ENCODE data around the gene TSPEAR. TPM values are rescaled to one million over a fixed set of nuclear protein-coding genes. Genes with fewer than 3 reads are reported as not detected.

TSPEAR gene
- total and polyA plus RNA-seq, 4 donors: 0.24 to 0.66 (median 0.33) TPM; not detected in 1

DNA sequence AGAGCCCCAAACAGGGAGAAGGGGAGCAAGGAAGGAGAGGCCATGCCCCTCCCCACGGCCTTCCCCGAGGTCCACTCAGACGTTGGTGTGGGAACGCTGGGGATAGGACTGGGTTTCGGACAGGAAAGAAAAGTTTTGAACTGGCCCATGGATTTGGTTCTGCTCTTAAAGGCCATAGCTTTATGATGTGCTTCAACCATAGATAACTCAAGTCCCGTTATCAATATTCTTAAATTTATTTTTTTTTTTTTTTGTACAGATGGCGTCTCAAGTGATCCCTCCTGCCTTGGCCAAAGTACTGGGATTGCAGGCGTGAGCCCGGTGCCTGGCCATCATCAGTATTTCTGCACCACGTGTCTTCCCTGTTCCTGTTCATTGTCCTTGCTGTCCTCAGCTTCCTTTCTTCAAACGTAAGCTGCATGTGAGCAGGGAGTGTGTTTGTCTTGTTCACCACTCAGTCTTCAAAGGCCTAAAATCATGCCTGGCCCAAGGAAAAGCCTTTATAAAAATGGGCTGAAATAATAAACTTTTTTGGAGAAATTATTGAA lies 170.6 kb downstream of the TSPEAR start:
- WGBS (ENCODE audit: insufficient coverage): 92% methylated on average over 9 of the region's 11 CpGs
- Histone ChIP-seq H3K27me3 (ENCODE audit: control insufficient read depth, insufficient read depth, low read length) (no peaks in the 10 kb centered on the region), H3K9me3 (ENCODE audit: control insufficient read depth, insufficient read depth, low read length) (no peaks in the 10 kb centered on the region), H3K27ac (ENCODE audit: low read depth, low read length) (no peak overlapping the region), H3K4me1 (ENCODE audit: control insufficient read depth, insufficient read depth, low read length) (no peaks in the 10 kb centered on the region), H3K36me3 (ENCODE audit: control insufficient read depth, insufficient read depth, low read length) (no peaks in the 10 kb centered on the region), H3K4me3 (ENCODE audit: low read depth, low read length) (no peak overlapping the region)
- DNase-seq (ENCODE audit: low read depth in 4 of 6, low spot score in 6 of 6): no peak

DNA sequence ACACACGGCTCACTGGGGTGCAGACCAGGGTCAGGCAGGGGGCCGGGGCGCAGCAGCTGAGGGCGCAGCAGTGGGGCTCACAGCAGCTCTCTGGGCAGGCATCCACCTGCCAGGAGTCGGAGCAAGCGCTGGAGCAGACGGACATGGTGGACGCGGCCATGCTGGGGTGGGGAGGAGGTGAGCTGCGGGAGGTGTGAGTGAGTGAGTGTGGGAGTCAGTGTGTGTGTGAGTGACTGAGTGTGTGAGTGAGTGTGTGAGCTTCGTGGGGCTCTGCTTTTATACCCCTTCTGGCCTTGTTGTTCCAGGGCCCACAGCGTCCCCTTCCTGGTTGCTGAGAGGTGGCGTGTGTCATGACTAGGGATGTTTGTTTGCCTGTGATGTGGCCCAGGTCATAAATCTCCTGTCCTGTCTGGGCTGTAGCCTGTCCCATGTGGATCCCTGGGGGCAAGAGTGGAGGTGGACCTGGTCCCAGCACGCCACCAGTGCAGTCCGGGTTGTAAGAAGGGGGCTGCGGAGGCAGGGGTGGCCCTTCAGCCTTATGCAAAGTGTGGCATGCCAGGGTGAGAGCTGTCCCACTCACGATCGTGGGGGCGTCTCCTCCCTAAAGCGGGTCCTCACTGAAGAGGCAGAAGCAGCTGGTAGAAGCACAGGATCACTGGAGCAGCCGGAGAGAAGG lies 171.2 kb downstream of the TSPEAR start, which contains the start of gene KRTAP10-1:
Gene KRTAP10-1, minus strand, starts transcription at position 205 of the 676 bp plus-strand sequence. Its CDS starts 45 bp downstream, at position 160.
- H3K4me3 ChIP-seq (ENCODE audit: low read depth, low read length): no peak within 1 kb of the TSS
- WGBS (ENCODE audit: insufficient coverage): 83% methylated on average over 20 of the region's 21 CpGs
- H3K27ac ChIP-seq (ENCODE audit: low read depth, low read length): no peak within 1 kb of the TSS
- no peak for DNase-seq (ENCODE audit: low read depth in 4 of 6, low spot score in 6 of 6)
- no peaks in the 10 kb centered on the region for H3K36me3 ChIP-seq (ENCODE audit: control insufficient read depth, insufficient read depth, low read length)
- no peaks in the 10 kb centered on the region for H3K4me1 ChIP-seq (ENCODE audit: control insufficient read depth, insufficient read depth, low read length)
- H3K27me3 ChIP-seq (ENCODE audit: control insufficient read depth, insufficient read depth, low read length): no peaks in the 10 kb centered on the region
- H3K9me3 ChIP-seq (ENCODE audit: control insufficient read depth, insufficient read depth, low read length): no peaks in the 10 kb centered on the region

DNA sequence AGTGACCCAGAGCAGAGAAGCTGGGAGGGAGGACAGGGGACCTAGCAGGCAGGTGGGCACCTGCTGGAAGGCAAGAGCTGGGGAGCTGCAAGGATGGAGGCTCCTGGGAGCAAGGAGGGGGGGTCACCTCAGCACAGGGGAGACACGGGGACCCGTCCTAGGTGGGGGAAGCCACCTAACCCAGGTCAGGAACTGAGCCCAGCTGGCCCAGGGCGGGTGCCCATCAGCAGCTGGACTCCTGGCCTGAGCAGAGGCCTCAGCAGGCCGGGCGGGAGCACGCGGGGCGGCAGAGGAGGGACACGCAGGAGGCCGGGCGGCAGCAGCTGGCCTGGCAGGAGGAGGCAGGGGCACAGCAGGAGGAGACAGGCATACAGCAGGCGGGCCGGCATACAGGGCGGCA lies 172.3 kb downstream of the TSPEAR start:
- H3K27ac ChIP-seq (ENCODE audit: low read depth, low read length): no peak overlapping the region
- no peaks in the 10 kb centered on the region for H3K36me3 ChIP-seq (ENCODE audit: control insufficient read depth, insufficient read depth, low read length)
- H3K9me3 ChIP-seq (ENCODE audit: control insufficient read depth, insufficient read depth, low read length): no peaks in the 10 kb centered on the region
- H3K27me3 ChIP-seq (ENCODE audit: control insufficient read depth, insufficient read depth, low read length): no peaks in the 10 kb centered on the region
- H3K4me3 ChIP-seq (ENCODE audit: low read depth, low read length): no peak overlapping the region
- 77% methylated on average over 14 of the region's 14 CpGs for WGBS (ENCODE audit: insufficient coverage)
- no peak for DNase-seq (ENCODE audit: low read depth in 4 of 6, low spot score in 6 of 6)
- H3K4me1 ChIP-seq (ENCODE audit: control insufficient read depth, insufficient read depth, low read length): no peaks in the 10 kb centered on the region

DNA sequence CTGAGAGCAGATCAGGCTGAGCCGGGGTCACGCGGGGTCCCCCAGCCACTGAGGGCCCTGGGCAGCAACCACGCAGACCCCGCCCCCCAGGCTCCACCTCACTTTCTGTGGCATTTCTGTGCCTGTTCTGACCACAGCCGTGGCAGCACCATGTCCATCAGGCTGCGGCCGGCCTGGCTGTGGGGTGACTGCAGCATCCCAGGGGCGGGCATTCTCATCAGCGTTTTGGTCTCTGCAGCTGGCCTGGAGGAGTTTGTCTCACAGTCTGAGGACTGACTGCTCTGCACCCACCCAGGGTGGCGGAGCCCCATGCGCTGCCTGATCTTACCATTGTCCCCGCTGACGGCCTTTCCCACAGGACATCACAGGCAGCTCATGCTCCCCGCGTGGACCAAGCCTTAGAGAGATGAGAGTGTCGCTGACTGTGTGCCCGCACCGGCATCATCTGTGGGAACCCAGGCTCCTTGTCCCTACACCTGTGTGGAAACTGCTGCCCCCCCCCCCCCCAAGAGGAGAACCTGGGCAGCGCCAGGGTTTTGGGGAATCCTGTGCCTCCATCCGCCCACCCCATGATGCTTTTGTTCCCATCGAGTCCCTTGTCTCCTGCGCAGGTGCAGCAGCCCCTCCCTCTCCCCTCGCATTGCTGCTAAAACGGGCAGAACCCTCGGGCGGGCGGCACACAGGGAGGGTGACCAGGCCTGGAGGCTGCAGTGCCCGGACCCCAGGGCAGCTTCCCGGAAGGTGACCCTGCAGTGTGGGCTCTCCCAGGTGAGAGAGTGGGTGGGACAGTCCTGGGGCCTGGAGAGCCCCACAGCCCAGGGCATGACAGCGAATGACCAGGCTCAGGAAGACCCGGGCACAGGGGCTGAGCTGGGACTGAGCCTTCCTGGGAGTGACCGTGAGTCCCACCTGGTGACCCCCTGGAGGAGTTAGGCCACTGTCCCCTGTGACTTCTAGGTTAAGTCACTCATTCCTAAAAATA lies 173.2 kb downstream of the TSPEAR start:
- WGBS (ENCODE audit: insufficient coverage): 90% methylated on average over 33 of the region's 33 CpGs
- H3K27me3 ChIP-seq (ENCODE audit: control insufficient read depth, insufficient read depth, low read length): no peaks in the 10 kb centered on the region
- DNase-seq (ENCODE audit: low read depth in 4 of 6, low spot score in 6 of 6): no peak
- no peak overlapping the region for H3K4me3 ChIP-seq (ENCODE audit: low read depth, low read length)
- H3K9me3 ChIP-seq (ENCODE audit: control insufficient read depth, insufficient read depth, low read length): no peaks in the 10 kb centered on the region
- no peaks in the 10 kb centered on the region for H3K4me1 ChIP-seq (ENCODE audit: control insufficient read depth, insufficient read depth, low read length)
- H3K27ac ChIP-seq (ENCODE audit: low read depth, low read length): no peak overlapping the region
- no peaks in the 10 kb centered on the region for H3K36me3 ChIP-seq (ENCODE audit: control insufficient read depth, insufficient read depth, low read length)

GRCh38 chr21:44535963-44536362 lies 175.4 kb downstream of the TSPEAR start:
- WGBS (ENCODE audit: insufficient coverage): 42% methylated on average over 6 of the region's 7 CpGs
- Histone ChIP-seq H3K4me3 (ENCODE audit: low read depth, low read length) (no peak overlapping the region), H3K27me3 (ENCODE audit: control insufficient read depth, insufficient read depth, low read length) (no peaks in the 10 kb centered on the region), H3K4me1 (ENCODE audit: control insufficient read depth, insufficient read depth, low read length) (no peaks in the 10 kb centered on the region), H3K27ac (ENCODE audit: low read depth, low read length) (no peak overlapping the region), H3K36me3 (ENCODE audit: control insufficient read depth, insufficient read depth, low read length) (no peaks in the 10 kb centered on the region), H3K9me3 (ENCODE audit: control insufficient read depth, insufficient read depth, low read length) (no peaks in the 10 kb centered on the region)
- DNase-seq (ENCODE audit: low read depth in 4 of 6, low spot score in 6 of 6): peak in 1 of 6 donors; percentile 25

DNA sequence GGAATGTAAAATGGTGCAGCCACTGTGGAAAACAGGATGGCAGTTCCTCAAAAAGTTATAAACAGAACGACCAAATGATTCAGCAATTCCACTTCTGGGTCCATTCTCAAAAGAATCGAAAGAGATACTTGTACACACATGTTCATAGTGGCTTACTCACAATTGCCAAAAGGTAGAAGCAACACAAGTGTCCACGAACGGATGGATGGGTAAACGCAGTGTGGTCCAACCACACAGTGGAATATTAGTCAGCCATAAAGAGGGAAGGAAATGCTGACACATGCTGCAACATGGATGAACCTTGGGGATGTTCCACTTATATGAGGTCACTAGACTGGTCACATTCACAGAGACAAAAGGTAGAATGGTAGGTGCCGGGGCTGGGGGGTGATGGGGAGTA lies 176.7 kb downstream of the TSPEAR start:
- no peaks in the 10 kb centered on the region for H3K4me1 ChIP-seq (ENCODE audit: control insufficient read depth, insufficient read depth, low read length)
- H3K4me3 ChIP-seq (ENCODE audit: low read depth, low read length): no peak overlapping the region
- no peaks in the 10 kb centered on the region for H3K36me3 ChIP-seq (ENCODE audit: control insufficient read depth, insufficient read depth, low read length)
- WGBS (ENCODE audit: insufficient coverage): 98% methylated on average over 4 of the region's 6 CpGs
- no peak overlapping the region for H3K27ac ChIP-seq (ENCODE audit: low read depth, low read length)
- no peaks in the 10 kb centered on the region for H3K9me3 ChIP-seq (ENCODE audit: control insufficient read depth, insufficient read depth, low read length)
- H3K27me3 ChIP-seq (ENCODE audit: control insufficient read depth, insufficient read depth, low read length): no peaks in the 10 kb centered on the region
- no peak for DNase-seq (ENCODE audit: low read depth in 4 of 6, low spot score in 6 of 6)

- Histone ChIP-seq H3K27me3 (ENCODE audit: control insufficient read depth, insufficient read depth, low read length) (no peaks in the 10 kb centered on the region), H3K27ac (ENCODE audit: low read depth, low read length) (no peak overlapping the region), H3K36me3 (ENCODE audit: control insufficient read depth, insufficient read depth, low read length) (no peaks in the 10 kb centered on the region), H3K4me1 (ENCODE audit: control insufficient read depth, insufficient read depth, low read length) (no peaks in the 10 kb centered on the region), H3K4me3 (ENCODE audit: low read depth, low read length) (no peak overlapping the region), H3K9me3 (ENCODE audit: control insufficient read depth, insufficient read depth, low read length) (no peaks in the 10 kb centered on the region)
- WGBS (ENCODE audit: insufficient coverage): 95% methylated on average over 9 of the region's 21 CpGs
- DNase-seq (ENCODE audit: low read depth in 4 of 6, low spot score in 6 of 6): no peak
Measured at GRCh38 chr21:44533891-44534627, 177.3 kb downstream of the TSPEAR start.

DNA sequence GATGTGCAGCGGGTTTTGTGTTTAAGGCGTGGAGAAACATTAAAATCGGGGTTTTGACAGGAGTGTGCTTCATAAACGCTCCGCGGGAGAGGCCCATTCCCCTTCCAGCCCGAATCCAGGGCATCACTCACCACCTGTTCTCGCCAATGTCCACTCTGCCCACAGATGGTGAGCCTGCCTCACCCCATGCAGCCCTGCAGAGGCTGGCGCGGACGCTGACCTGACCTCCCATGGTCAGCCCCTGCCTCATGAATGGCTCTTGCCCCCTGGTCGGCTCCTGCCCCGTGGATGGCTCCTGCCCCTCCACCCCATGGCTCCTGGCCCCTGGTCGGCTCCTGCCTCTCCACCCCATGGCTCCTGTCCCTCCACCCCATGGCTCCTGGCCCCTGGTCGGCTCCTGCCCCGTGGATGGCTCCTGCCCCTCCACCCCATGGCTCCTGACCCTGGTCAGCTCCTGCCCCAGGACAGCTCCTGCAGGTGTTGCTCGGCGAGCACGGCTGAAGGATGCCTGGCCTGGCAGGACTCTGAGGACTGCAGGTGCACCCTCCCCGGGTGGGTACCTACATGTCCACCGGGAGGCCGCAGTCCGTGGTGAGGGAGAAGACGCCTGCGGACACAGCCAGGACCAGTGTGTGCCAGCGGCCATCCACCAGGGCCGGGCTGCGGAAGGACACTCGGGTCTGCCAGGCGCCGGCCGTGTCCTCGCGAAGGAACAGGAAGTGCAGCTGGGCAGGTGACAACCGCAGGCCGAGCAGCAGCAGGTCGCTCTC lies 178.1 kb downstream of the TSPEAR start:
- Histone ChIP-seq H3K4me1 (ENCODE audit: control insufficient read depth, insufficient read depth, low read length) (no peaks in the 10 kb centered on the region), H3K9me3 (ENCODE audit: control insufficient read depth, insufficient read depth, low read length) (no peaks in the 10 kb centered on the region), H3K27me3 (ENCODE audit: control insufficient read depth, insufficient read depth, low read length) (no peaks in the 10 kb centered on the region), H3K36me3 (ENCODE audit: control insufficient read depth, insufficient read depth, low read length) (no peaks in the 10 kb centered on the region), H3K4me3 (ENCODE audit: low read depth, low read length) (no peak overlapping the region), H3K27ac (ENCODE audit: low read depth, low read length) (no peak overlapping the region)
- no peak for DNase-seq (ENCODE audit: low read depth in 4 of 6, low spot score in 6 of 6)
- WGBS (ENCODE audit: insufficient coverage): 90% methylated on average over 37 of the region's 37 CpGs

DNA sequence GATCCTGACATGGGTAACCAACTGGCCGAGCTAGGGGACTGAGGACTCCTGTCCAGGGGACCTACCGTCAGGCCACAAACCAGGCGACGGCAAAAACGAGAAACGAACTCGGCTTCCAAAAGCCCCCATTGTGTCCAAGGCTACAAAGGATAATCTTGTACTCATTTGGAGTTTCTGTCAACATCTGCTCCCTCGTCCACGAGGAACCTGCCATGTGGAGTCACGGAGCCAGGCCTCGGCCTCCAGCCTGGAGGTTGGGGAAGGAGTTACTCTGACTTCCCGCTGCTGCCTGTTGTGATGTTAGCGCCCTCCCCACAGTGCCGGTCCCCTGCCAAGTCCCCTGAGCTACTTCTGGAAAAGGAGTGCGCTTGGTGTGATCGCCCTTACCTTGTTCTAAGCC lies 178.7 kb downstream of the TSPEAR start:
- H3K4me3 ChIP-seq (ENCODE audit: low read depth, low read length): no peak overlapping the region
- H3K4me1 ChIP-seq (ENCODE audit: control insufficient read depth, insufficient read depth, low read length): no peaks in the 10 kb centered on the region
- no peaks in the 10 kb centered on the region for H3K9me3 ChIP-seq (ENCODE audit: control insufficient read depth, insufficient read depth, low read length)
- DNase-seq (ENCODE audit: low read depth in 4 of 6, low spot score in 6 of 6): no peak
- H3K27ac ChIP-seq (ENCODE audit: low read depth, low read length): no peak overlapping the region
- no peaks in the 10 kb centered on the region for H3K27me3 ChIP-seq (ENCODE audit: control insufficient read depth, insufficient read depth, low read length)
- 80% methylated on average over 16 of the region's 16 CpGs for WGBS (ENCODE audit: insufficient coverage)
- no peaks in the 10 kb centered on the region for H3K36me3 ChIP-seq (ENCODE audit: control insufficient read depth, insufficient read depth, low read length)
